Medulla oblongata (tissue), 1 donor: ENCODE data around the gene CHRND.
A peak's percentile ranks its signal among the peaks of the same experiment; 100 is the strongest.
"Not testable (repeated sequence)": the region's sequence is repeated elsewhere in the genome, so short reads cannot be mapped to it uniquely, and the experiment has no call there.

ENCODE experiments used
- DNase-seq: peaks from one replicate; pipeline ENCODE4 v3.0.0-alpha.2; 2015; ENCODE audit errors: extremely low spot score

Gene CHRND

GRCh38 chr2:232525199-232525598 lies 761 bp upstream of the CHRND start:
- no peak for DNase-seq

GRCh38 chr2:232526372-232526941 lies 497 bp downstream of the CHRND start:
- DNase-seq = no peak

- DNase-seq = no peak
Observed at GRCh38 chr2:232527905-232528470, 2.0 kb downstream of the CHRND start.

GRCh38 chr2:232528746-232529460 lies 2.9 kb downstream of the CHRND start:
- DNase-seq = peak; percentile 12

- DNase-seq = no peak
Observed at GRCh38 chr2:232529806-232530547, 4.0 kb downstream of the CHRND start.

GRCh38 chr2:232530626-232531260 lies 4.8 kb downstream of the CHRND start:
- no peak for DNase-seq

- no peak for DNase-seq
Observed at GRCh38 chr2:232532419-232532818, 6.5 kb downstream of the CHRND start.

GRCh38 chr2:232532821-232533220 lies 6.9 kb downstream of the CHRND start:
- DNase-seq = not testable (repeated sequence)

GRCh38 chr2:232533944-232534710 lies 8.2 kb downstream of the CHRND start:
- DNase-seq = no peak

GRCh38 chr2:232534940-232535651 lies 9.1 kb downstream of the CHRND start:
- DNase-seq = no peak

- no peak for DNase-seq
Observed at GRCh38 chr2:232535761-232536530, 10.0 kb downstream of the CHRND start.

GRCh38 chr2:232537079-232537478 lies 11.1 kb downstream of the CHRND start:
- no peak for DNase-seq

- DNase-seq = no peak
Observed at GRCh38 chr2:232537499-232537898, 11.5 kb downstream of the CHRND start.

- no peak for DNase-seq
Observed at GRCh38 chr2:232538671-232539070, 12.7 kb downstream of the CHRND start.

- no peak for DNase-seq
Observed at GRCh38 chr2:232539298-232540231, 13.6 kb downstream of the CHRND start, which contains the start of gene CHRNG. Gene CHRNG (plus strand): TSS chr2:232539692. CDS start chr2:232539748, 56 bp downstream.

- no peak for DNase-seq
Observed at GRCh38 chr2:232540441-232541041, 14.6 kb downstream of the CHRND start.

GRCh38 chr2:232541195-232541960 lies 15.4 kb downstream of the CHRND start:
- DNase-seq = no peak
